ENCODE results near the gene SLC35F1.

The SLC35F1 gene

DNA sequence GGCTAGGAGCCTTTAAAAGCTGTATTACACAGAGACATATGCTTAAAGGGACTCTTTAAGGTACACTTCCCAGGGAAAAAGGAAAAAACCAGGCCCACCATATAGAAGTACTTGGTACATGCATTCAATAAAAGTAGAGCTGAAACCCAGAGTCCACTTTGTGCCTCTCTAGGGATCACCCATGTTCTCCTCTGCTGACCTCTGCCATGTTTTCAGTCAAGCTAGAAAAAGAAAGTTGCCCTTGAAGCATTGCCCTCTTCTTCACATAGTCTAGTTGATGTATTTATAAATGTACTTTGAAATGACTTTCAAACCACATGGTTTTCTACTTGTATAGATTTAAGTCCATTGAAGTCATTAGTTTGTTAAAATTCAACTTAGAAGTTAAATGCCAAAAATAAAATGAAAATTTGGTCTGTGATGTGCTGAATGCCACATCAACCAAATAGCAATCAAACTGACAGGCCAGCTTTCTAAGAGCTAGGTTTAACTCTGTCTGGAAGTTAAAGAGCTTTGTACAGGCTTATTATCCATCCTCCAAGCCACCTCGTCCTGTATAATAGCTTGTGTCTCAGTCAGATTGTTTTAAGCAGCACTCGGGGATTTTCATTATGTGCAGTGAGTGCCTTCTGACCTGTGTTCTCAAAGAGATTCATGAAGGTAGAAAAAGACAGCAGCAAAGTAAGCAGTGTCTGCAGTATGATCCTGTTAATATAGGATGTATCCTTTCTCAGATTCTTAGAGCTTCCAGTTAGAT is 402.5 kb downstream of the SLC35F1 start:
- Histone ChIP-seq H3K27me3 (ENCODE audit: control insufficient read depth, insufficient read depth, low read length) (no peaks in the 10 kb centered on the region), H3K9me3 (ENCODE audit: control insufficient read depth, insufficient read depth, low read length) (no peaks in the 10 kb centered on the region), H3K9ac (ENCODE audit: low read depth, low read length) (no peak overlapping the region), H3K4me1 (ENCODE audit: control insufficient read depth, insufficient read depth, low read length) (no peaks in the 10 kb centered on the region), H3K4me3 (ENCODE audit: low read depth, low read length) (no peak overlapping the region), H3K36me3 (ENCODE audit: control insufficient read depth, insufficient read depth, low read length) (no peaks in the 10 kb centered on the region)

DNA sequence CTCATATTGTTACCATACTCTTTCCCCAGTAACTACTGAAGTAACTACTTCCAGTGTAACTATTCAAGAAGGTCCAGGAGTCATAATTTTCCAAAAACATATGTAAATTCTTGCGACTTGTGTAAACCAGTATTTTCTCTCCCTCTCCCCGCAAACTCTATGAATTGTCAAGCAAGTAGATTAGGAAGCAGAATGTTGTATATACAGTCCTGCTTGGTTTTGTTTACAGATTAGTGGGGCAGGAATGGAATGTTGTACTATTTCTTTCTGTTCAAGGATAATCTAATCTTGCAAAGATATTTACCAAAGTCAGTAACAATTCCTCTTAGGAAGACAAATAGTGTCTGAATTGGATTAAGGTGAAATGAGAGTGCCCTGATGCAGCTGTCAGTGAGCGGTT is 406.1 kb downstream of the SLC35F1 start:
- Histone ChIP-seq H3K4me3 (ENCODE audit: low read depth, low read length) (no peak overlapping the region), H3K27me3 (ENCODE audit: control insufficient read depth, insufficient read depth, low read length) (no peaks in the 10 kb centered on the region), H3K9ac (ENCODE audit: low read depth, low read length) (no peak overlapping the region), H3K4me1 (ENCODE audit: control insufficient read depth, insufficient read depth, low read length) (no peaks in the 10 kb centered on the region), H3K36me3 (ENCODE audit: control insufficient read depth, insufficient read depth, low read length) (no peaks in the 10 kb centered on the region), H3K9me3 (ENCODE audit: control insufficient read depth, insufficient read depth, low read length) (no peaks in the 10 kb centered on the region)

DNA sequence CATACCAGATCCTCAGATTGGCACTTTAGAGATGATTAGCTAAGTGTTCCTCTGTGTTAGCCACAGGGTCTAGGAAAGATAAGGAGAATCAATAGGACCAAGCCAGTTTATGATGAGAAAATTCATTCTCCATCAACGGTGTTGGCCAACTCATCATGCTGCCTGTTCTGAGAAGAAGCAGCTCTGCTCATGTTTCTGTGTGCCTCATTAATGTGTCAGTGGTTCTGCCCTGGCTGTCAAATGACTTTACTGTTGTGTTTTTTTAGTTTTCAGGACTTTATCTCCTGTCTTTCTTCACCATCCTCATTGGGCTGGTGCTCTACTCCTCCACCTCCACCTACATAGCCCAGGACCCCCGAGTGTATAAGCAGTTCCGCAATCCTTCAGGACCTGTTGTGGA is 406.7 kb downstream of the SLC35F1 start:
- Histone ChIP-seq H3K4me1 (ENCODE audit: control insufficient read depth, insufficient read depth, low read length) (no peaks in the 10 kb centered on the region), H3K9me3 (ENCODE audit: control insufficient read depth, insufficient read depth, low read length) (no peaks in the 10 kb centered on the region), H3K4me3 (ENCODE audit: low read depth, low read length) (no peak overlapping the region), H3K27me3 (ENCODE audit: control insufficient read depth, insufficient read depth, low read length) (no peaks in the 10 kb centered on the region), H3K36me3 (ENCODE audit: control insufficient read depth, insufficient read depth, low read length) (no peaks in the 10 kb centered on the region), H3K9ac (ENCODE audit: low read depth, low read length) (no peak overlapping the region)

DNA sequence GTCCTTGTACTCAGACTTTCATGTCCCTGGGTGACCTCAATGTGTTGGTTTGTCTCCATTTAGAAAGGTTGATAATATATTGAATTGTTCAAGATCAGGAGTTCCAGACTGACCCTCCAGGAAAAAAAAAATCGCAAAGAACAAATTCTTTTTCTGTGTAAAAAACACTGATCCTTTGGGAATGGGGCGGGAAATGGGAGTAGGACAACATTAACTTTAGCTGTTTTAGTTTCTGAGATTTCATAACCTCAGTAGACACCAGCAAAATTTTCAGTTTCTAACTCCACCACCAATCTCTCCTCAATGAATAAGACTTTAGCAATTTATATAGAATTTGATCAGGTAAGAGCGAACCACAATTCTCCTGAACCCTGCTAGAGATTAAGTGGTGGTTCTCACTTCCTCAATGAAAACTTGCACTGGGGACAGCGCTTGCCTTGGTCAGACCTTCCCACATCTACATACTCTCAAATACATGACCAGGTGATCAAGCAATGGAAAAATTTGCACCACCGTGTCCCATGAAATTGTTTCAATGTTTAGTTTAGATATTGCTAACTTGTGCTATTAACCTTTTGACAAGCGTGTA is 409.8 kb downstream of the SLC35F1 start:
- Histone ChIP-seq H3K9ac (ENCODE audit: low read depth, low read length) (no peak overlapping the region), H3K27me3 (ENCODE audit: control insufficient read depth, insufficient read depth, low read length) (no peaks in the 10 kb centered on the region), H3K4me3 (ENCODE audit: low read depth, low read length) (no peak overlapping the region), H3K36me3 (ENCODE audit: control insufficient read depth, insufficient read depth, low read length) (no peaks in the 10 kb centered on the region), H3K9me3 (ENCODE audit: control insufficient read depth, insufficient read depth, low read length) (no peaks in the 10 kb centered on the region), H3K4me1 (ENCODE audit: control insufficient read depth, insufficient read depth, low read length) (no peaks in the 10 kb centered on the region)

DNA sequence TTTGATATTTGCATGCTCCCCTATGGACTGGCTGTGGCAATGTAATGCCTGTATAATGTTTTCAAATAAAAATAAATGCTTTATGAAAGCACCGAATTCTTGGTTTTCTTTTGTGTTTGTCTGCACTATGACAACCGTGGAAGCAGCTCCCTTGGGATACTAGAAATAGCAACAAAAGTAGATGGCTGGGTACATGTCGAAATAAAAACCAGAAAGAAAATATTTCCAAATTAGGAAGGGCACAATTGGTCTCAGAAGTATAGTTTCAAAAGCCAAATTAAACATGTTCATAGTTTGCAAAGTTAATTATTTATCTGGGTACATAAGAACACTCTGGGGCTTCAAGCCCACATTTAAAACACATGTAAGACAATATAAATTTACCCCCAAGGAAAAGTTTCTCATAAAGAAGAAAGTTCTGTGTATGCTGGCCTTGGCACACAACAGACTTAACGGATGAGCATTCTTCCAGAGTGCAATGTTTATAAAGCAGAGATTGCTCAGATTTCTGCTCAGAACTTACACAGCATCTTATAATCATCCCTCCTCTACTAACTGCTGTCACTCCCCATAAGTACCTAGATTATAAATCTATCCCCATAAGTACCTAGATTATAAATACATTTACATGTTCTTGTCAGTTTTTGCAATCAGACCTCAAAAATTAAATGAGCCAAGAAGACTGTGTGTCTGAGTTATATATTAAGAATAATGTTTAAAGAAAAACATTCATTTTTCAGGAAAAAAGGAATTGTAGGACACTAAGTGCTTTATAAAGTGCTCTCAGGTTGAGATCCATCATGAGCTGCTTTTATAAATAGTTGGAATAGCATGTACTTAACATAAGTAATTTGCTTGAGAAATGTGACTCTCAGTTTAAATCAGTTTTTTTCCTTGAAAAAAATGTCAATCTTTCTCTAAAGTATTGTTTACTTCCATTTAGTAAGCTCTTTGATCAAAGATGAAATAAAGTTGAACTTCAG is 410.8 kb downstream of the SLC35F1 start:
- Histone ChIP-seq H3K9ac (ENCODE audit: low read depth, low read length) (no peak overlapping the region), H3K36me3 (ENCODE audit: control insufficient read depth, insufficient read depth, low read length) (no peaks in the 10 kb centered on the region), H3K4me3 (ENCODE audit: low read depth, low read length) (no peak overlapping the region), H3K4me1 (ENCODE audit: control insufficient read depth, insufficient read depth, low read length) (no peaks in the 10 kb centered on the region), H3K27me3 (ENCODE audit: control insufficient read depth, insufficient read depth, low read length) (no peaks in the 10 kb centered on the region), H3K9me3 (ENCODE audit: control insufficient read depth, insufficient read depth, low read length) (no peaks in the 10 kb centered on the region)

DNA sequence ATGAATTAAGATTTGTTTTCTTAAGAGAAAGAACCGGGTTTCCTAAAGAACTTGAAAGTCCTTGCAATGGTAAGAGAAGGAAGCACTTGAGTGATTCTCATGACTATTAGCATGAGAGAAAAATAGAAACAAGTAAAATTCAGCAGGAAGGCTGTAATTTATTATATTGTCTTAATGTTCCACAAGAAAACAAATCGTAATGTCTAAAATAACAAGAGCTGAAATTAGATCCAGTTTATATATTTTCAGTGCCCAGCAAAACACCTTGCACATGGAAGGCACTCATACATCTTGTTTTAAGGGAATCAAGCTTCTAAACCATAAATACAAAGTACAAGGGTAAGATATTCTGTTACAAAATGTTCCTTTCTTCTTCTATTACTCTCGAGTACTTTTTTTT is 411.6 kb downstream of the SLC35F1 start:
- Histone ChIP-seq H3K9me3 (ENCODE audit: control insufficient read depth, insufficient read depth, low read length) (no peaks in the 10 kb centered on the region), H3K36me3 (ENCODE audit: control insufficient read depth, insufficient read depth, low read length) (no peaks in the 10 kb centered on the region), H3K9ac (ENCODE audit: low read depth, low read length) (no peak overlapping the region), H3K4me1 (ENCODE audit: control insufficient read depth, insufficient read depth, low read length) (peaks cover under 1% of the 10 kb centered on the region), H3K27me3 (ENCODE audit: control insufficient read depth, insufficient read depth, low read length) (no peaks in the 10 kb centered on the region), H3K4me3 (ENCODE audit: low read depth, low read length) (no peak overlapping the region)

DNA sequence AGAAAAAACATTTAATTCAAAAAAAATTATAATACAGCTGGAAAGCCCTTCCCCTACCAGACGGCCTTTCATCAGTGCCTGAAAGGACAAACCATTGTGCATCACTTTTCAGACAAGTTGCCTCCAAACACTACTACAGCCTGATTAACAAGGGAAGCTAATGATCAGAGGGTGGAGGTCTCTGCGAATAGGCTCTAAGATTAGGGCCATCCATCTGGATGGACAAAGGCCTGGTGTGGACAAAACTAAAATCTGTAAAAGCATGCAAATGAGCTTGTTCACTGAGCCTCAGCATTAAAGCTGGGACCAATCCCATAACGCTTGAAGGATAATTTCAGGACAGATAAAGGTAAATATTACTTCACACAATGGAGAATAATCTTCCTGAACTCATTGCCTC is 412.4 kb downstream of the SLC35F1 start:
- H3K4me1 ChIP-seq (ENCODE audit: control insufficient read depth, insufficient read depth, low read length), result peaks cover 4% of the 10 kb centered on the region
- no peaks in the 10 kb centered on the region for H3K9me3 ChIP-seq (ENCODE audit: control insufficient read depth, insufficient read depth, low read length)
- no peak overlapping the region for H3K9ac ChIP-seq (ENCODE audit: low read depth, low read length)
- no peak overlapping the region for H3K4me3 ChIP-seq (ENCODE audit: low read depth, low read length)
- no peaks in the 10 kb centered on the region for H3K36me3 ChIP-seq (ENCODE audit: control insufficient read depth, insufficient read depth, low read length)
- H3K27me3 ChIP-seq (ENCODE audit: control insufficient read depth, insufficient read depth, low read length), result no peaks in the 10 kb centered on the region

DNA sequence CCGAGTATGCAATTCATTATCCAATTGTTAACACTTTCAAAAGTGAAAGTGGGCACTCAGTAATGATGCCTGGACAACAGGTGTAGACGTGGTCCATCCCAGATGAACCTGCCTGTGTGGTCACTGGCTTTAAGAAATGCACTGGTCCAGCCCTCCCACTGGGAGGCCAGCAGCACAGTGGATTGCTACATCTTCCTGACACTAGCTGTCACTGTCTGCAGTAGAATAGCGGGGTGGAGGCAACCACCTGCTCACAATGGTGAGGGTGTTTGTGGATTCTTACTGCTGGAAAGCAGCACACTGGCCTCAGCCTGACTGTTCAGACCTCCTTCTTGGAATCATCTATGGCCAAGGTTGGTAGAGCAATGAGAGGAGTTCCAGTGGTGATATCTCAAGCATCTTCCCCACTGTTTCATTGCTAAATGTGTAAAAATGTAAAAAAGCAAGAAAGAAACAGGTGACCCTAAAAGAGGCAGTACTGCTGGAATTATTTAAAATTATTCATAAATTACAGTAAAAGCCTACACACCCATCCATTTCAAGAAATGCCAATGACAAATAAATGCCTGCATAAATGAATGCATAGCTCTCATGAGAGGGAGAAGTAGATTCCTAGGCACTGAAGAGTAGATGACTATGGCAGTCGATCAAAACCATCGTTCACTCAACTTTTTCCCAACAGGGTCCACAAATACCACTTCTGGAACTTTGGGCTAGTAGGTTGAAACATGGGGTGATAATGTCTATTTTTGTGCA is 413.0 kb downstream of the SLC35F1 start:
- Histone ChIP-seq H3K4me3 (ENCODE audit: low read depth, low read length) (no peak overlapping the region), H3K4me1 (ENCODE audit: control insufficient read depth, insufficient read depth, low read length) (peaks cover 4% of the 10 kb centered on the region), H3K9me3 (ENCODE audit: control insufficient read depth, insufficient read depth, low read length) (no peaks in the 10 kb centered on the region), H3K27me3 (ENCODE audit: control insufficient read depth, insufficient read depth, low read length) (no peaks in the 10 kb centered on the region), H3K9ac (ENCODE audit: low read depth, low read length) (no peak overlapping the region), H3K36me3 (ENCODE audit: control insufficient read depth, insufficient read depth, low read length) (no peaks in the 10 kb centered on the region)

DNA sequence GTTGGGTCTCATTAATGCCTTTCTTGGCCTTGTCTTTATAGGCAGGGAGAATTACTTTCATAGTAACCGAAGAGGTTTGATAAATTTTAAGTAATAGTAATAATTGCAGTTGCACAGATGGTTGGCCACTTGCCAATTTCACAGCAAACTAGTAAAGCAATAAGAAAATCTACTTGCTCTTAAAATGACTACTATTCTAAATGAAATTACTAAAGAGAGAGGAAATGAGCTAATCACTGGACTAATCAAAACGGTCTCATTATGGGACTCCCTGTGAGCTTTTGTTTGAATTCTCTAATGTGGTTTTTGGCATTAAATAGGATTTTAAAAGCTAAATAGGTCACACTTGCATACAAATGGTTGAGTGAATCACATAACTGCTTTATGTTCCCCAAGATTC is 413.6 kb downstream of the SLC35F1 start:
- H3K27me3 ChIP-seq (ENCODE audit: control insufficient read depth, insufficient read depth, low read length), result no peaks in the 10 kb centered on the region
- H3K4me1 ChIP-seq (ENCODE audit: control insufficient read depth, insufficient read depth, low read length), result peaks cover 4% of the 10 kb centered on the region
- no peak overlapping the region for H3K9ac ChIP-seq (ENCODE audit: low read depth, low read length)
- H3K4me3 ChIP-seq (ENCODE audit: low read depth, low read length), result no peak overlapping the region
- no peaks in the 10 kb centered on the region for H3K9me3 ChIP-seq (ENCODE audit: control insufficient read depth, insufficient read depth, low read length)
- H3K36me3 ChIP-seq (ENCODE audit: control insufficient read depth, insufficient read depth, low read length), result no peaks in the 10 kb centered on the region

DNA sequence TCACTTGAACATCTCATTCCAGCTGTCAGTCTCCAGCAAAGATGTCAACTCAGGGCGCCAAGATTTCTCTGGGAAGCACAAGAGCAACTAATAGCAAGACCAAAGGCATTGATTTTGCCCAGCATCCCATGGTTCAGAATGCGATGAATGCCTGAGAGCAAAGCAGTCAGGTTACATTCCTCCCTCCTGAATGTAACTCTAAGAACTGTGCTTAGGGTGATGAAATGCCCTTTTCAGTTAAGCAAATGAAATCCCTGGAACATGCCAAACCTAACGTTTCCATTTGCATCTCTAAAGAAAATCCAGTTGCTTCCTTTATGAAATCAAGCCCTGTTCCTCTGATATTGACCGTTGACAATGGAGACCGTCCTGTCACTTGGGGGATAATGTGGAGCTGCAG is 417.1 kb downstream of the SLC35F1 start:
- no peaks in the 10 kb centered on the region for H3K36me3 ChIP-seq (ENCODE audit: control insufficient read depth, insufficient read depth, low read length)
- peaks cover 4% of the 10 kb centered on the region for H3K4me1 ChIP-seq (ENCODE audit: control insufficient read depth, insufficient read depth, low read length)
- no peak overlapping the region for H3K9ac ChIP-seq (ENCODE audit: low read depth, low read length)
- no peak overlapping the region for H3K4me3 ChIP-seq (ENCODE audit: low read depth, low read length)
- no peaks in the 10 kb centered on the region for H3K9me3 ChIP-seq (ENCODE audit: control insufficient read depth, insufficient read depth, low read length)
- no peaks in the 10 kb centered on the region for H3K27me3 ChIP-seq (ENCODE audit: control insufficient read depth, insufficient read depth, low read length)

DNA sequence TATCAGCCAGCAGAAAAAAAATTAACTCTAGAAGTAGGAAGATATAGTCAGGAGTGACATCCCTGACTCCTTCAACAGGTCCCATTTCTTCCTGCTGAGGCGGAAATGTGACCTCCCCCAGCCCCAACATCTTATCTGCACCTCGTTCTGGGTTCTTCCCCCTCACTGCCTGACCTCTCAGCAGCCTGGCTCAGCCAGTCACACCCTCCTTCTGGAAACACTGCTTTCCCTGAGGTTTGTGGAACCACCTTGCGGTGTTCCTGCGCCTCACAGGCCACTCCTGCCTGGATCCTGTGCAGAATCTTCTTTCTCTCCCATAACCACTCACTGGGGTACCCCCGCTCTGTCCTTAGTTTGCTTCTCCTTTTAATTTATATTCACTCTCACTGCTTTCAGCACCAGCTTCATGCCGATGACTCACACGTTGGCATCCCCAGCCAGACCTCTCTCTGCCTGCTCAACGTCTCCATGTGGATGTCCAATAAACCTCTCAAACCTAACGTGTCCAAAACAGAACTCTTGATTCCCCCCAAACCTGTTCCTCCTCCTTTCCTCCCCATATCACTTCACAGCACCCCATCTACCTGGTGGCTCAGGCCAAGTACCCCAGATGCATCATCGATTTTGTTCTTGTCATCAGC is 418.3 kb downstream of the SLC35F1 start:
- Histone ChIP-seq H3K9me3 (ENCODE audit: control insufficient read depth, insufficient read depth, low read length) (no peaks in the 10 kb centered on the region), H3K36me3 (ENCODE audit: control insufficient read depth, insufficient read depth, low read length) (no peaks in the 10 kb centered on the region), H3K4me3 (ENCODE audit: low read depth, low read length) (no peak overlapping the region), H3K9ac (ENCODE audit: low read depth, low read length) (no peak overlapping the region), H3K27me3 (ENCODE audit: control insufficient read depth, insufficient read depth, low read length) (no peaks in the 10 kb centered on the region), H3K4me1 (ENCODE audit: control insufficient read depth, insufficient read depth, low read length) (peaks cover 4% of the 10 kb centered on the region)
